HG02798 (cell line): ENCODE results near the gene EML2.
"Not testable (repeated sequence)": the region's sequence is repeated elsewhere in the genome, so short reads cannot be mapped to it uniquely, and the experiment has no call there.

ENCODE experiments used
- ATAC-seq: cut with Tn5 transposase; IDR thresholded peaks from one replicate; pipeline ENCODE4 v1.9.1; 2021; ENCODE audit warnings: mild to moderate bottlenecking; ENCODE audit not compliant: unreplicated experiment, poor library complexity

Gene EML2

GRCh38 chr19:45638930-45639729 is at the start of gene EML2:
TSS of gene EML2 (minus strand) at chr19:45639397. CDS start at chr19:45639376, 21 bp downstream.
- no peak for ATAC-seq

GRCh38 chr19:45687599-45687998 is 48.4 kb upstream of the EML2 start:
- no peak for ATAC-seq

- not testable (repeated sequence) for ATAC-seq
Measured at GRCh38 chr19:45685045-45685444, 45.8 kb upstream of the EML2 start.

GRCh38 chr19:45682908-45683307 is 43.7 kb upstream of the EML2 start:
- ATAC-seq = no peak

GRCh38 chr19:45682117-45682516 is 42.9 kb upstream of the EML2 start:
- ATAC-seq = no peak

- ATAC-seq = peak; percentile 82
Measured at GRCh38 chr19:45681391-45682015, 42.3 kb upstream of the EML2 start.

GRCh38 chr19:45677351-45678230 is 38.4 kb upstream of the EML2 start:
- ATAC-seq = peak; percentile 48

- ATAC-seq = peak; percentile 14
Measured at GRCh38 chr19:45676851-45677263, 37.7 kb upstream of the EML2 start.

- ATAC-seq = no peak
Measured at GRCh38 chr19:45674946-45675345, 35.7 kb upstream of the EML2 start.

- no peak for ATAC-seq
Measured at GRCh38 chr19:45670670-45671453, 31.7 kb upstream of the EML2 start.

- ATAC-seq = peak; percentile 5
Measured at GRCh38 chr19:45668342-45668871, 29.2 kb upstream of the EML2 start.

GRCh38 chr19:45667620-45668341 is 28.6 kb upstream of the EML2 start, which contains the start of gene GIPR:
TSS of gene GIPR (plus strand) at chr19:45668221. CDS start at chr19:45669521, 1,300 bp downstream.
- ATAC-seq = peak; percentile 30

GRCh38 chr19:45664575-45664974 is 25.4 kb upstream of the EML2 start:
- ATAC-seq = no peak

GRCh38 chr19:45663800-45664199 is 24.6 kb upstream of the EML2 start:
- no peak for ATAC-seq

- no peak for ATAC-seq
Measured at GRCh38 chr19:45660636-45661035, 21.4 kb upstream of the EML2 start.

- ATAC-seq = no peak
Measured at GRCh38 chr19:45659096-45659729, 20.0 kb upstream of the EML2 start.

- no peak for ATAC-seq
Measured at GRCh38 chr19:45657520-45658167, 18.4 kb upstream of the EML2 start.

GRCh38 chr19:45655073-45655472 is 15.9 kb upstream of the EML2 start:
- no peak for ATAC-seq
